ENCODE data around the gene SOX13.

DNA sequence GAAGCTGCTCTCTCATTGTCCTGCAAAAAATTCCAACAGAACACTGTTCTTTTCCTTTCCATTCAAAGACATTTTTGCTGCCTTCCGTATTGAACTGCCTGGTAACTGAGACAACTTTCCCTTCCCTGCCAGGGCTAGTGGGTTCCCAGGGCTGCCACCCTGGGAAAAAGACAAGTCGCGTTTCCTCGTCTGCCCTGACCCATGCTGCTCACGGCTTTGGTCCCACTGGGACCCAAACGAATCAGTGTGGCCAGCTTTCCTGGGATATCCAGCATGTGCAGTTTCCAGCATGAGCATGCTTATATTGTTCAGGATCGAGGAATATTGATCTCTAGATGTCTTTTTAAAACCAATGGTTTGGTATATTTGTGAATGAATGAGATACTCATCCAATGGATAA lies 18.2 kb downstream of the SOX13 start:
- TF ChIP-seq, protein P1, sequence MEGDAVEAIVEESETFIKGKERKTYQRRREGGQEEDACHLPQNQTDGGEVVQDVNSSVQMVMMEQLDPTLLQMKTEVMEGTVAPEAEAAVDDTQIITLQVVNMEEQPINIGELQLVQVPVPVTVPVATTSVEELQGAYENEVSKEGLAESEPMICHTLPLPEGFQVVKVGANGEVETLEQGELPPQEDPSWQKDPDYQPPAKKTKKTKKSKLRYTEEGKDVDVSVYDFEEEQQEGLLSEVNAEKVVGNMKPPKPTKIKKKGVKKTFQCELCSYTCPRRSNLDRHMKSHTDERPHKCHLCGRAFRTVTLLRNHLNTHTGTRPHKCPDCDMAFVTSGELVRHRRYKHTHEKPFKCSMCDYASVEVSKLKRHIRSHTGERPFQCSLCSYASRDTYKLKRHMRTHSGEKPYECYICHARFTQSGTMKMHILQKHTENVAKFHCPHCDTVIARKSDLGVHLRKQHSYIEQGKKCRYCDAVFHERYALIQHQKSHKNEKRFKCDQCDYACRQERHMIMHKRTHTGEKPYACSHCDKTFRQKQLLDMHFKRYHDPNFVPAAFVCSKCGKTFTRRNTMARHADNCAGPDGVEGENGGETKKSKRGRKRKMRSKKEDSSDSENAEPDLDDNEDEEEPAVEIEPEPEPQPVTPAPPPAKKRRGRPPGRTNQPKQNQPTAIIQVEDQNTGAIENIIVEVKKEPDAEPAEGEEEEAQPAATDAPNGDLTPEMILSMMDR (IDR thresholded peaks at IDR 0.05): no peak
- TF ChIP-seq EP300 (IDR thresholded peaks at IDR 0.05): no peak
